ENCODE measurements around the gene ADAP1.
A peak's percentile ranks its signal among the peaks of the same experiment; 100 is the strongest.

Gene ADAP1

DNA sequence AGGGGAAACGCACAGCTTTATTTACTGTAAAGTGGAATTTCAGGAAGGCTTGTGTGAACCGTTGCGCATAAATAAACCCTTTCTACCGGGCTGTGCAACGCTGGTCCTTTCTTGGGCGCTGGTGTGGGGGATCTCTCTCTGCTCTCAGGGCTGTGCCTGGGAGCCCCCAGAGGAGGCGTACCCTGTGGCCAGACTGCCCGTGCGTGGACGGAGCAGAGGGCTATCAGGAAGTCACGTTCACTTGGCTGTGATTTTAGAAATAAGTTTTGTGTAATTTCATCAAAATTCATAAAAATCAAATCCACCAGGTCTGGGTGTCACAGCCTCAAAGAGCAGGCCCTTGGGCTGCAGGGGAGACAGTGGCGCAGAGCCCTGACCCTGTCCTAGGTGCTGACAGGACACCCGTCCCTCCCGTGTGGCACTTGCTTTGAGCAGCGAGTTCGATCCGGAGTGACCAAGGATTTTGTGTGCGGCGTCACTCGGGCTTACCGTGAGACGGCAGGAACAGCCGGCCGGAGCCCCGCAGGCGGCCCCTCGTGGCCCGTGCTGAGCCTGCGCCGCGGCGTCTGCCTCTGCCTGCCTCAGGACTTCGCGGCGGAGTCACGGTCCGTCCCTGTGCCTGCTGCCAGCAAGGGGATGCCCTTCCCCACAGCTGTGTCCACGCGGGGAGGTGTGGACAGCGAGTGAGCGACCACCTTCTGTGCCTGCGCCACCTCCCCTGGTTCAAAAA, 58.0 kb downstream of the ADAP1 start:
- Histone ChIP-seq H3K4me1 (ENCODE audit: control insufficient read depth, insufficient read depth, low read length) (peaks cover 5% of the 10 kb centered on the region; the same call in 1 of the 2 replicates), H3K9me3 (ENCODE audit: control insufficient read depth, insufficient read depth, low read depth, low read length) (no peaks in the 10 kb centered on the region), H3K27ac (ENCODE audit: extremely low read depth, low read depth, low read length) (no peak overlapping the region), H3K4me3 (ENCODE audit: low read depth, low read length) (no peak overlapping the region), H3K36me3 (ENCODE audit: control insufficient read depth in 2 of 2, insufficient read depth in 1 of 2, low read length in 2 of 2) (peaks cover 13 to 57% of the 10 kb centered on the region in 2 experiments; a peak in 2 of 3 replicates)
- TF ChIP-seq ZXDB (tag by site-specific recombination; IDR thresholded peaks at IDR 0.05) = no peak
- TF ChIP-seq PBX3 (CRISPR knock-in tag; IDR thresholded peaks at IDR 0.05) = no peak
- TF ChIP-seq ZFP3 (tag by site-specific recombination; IDR thresholded peaks at IDR 0.05; ENCODE audit: low read depth) = no peak
- no peak for TF ChIP-seq ZNF311 (tag by site-specific recombination; IDR thresholded peaks at IDR 0.05; ENCODE audit: borderline replicate concordance)
- peak; percentile 67 for TF ChIP-seq REST (tag by site-specific recombination; IDR thresholded peaks at IDR 0.05)
- no peak for TF ChIP-seq ZNF660 (tag by site-specific recombination; IDR thresholded peaks at IDR 0.05)
- ChIA-PET CTCF (interaction anchor here (0.5 to 0.6 kb wide), 2 partner anchors 12 to 63 kb away, joined by 3 read pairs; no protein-coding TSS in a partner anchor), POLR2A (no interaction called here)

GRCh38 chr7:895451-896052, 58.9 kb downstream of the ADAP1 start:
- H3K9me3 ChIP-seq (ENCODE audit: control insufficient read depth, insufficient read depth, low read depth, low read length) = no peaks in the 10 kb centered on the region
- ChIA-PET CTCF (interaction anchor here (0.5 to 0.6 kb wide), 2 partner anchors 11 to 62 kb away, joined by 3 read pairs; no protein-coding TSS in a partner anchor), POLR2A (no interaction called here)
- peaks cover 13 to 66% of the 10 kb centered on the region in 2 experiments; a peak in 2 of 3 replicates for H3K36me3 ChIP-seq (ENCODE audit: control insufficient read depth in 2 of 2, insufficient read depth in 1 of 2, low read length in 2 of 2)
- no peak overlapping the region for H3K4me3 ChIP-seq (ENCODE audit: low read depth, low read length)
- no peak overlapping the region for H3K27ac ChIP-seq (ENCODE audit: extremely low read depth, low read depth, low read length)
- H3K4me1 ChIP-seq (ENCODE audit: control insufficient read depth, insufficient read depth, low read length) = no peaks in the 10 kb centered on the region
- TF ChIP-seq, protein P1, sequence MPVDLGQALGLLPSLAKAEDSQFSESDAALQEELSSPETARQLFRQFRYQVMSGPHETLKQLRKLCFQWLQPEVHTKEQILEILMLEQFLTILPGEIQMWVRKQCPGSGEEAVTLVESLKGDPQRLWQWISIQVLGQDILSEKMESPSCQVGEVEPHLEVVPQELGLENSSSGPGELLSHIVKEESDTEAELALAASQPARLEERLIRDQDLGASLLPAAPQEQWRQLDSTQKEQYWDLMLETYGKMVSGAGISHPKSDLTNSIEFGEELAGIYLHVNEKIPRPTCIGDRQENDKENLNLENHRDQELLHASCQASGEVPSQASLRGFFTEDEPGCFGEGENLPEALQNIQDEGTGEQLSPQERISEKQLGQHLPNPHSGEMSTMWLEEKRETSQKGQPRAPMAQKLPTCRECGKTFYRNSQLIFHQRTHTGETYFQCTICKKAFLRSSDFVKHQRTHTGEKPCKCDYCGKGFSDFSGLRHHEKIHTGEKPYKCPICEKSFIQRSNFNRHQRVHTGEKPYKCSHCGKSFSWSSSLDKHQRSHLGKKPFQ (tag by site-specific recombination; IDR thresholded peaks at IDR 0.05) = no peak
- TF ChIP-seq MZF1 (tag by site-specific recombination; IDR thresholded peaks at IDR 0.05; ENCODE audit: borderline replicate concordance) = no peak
- no peak for TF ChIP-seq ZNF248 (tag by site-specific recombination; IDR thresholded peaks at IDR 0.05)
- no peak for TF ChIP-seq ZNF23 (tag by site-specific recombination; IDR thresholded peaks at IDR 0.05; ENCODE audit: borderline replicate concordance)
- TF ChIP-seq, protein P2, sequence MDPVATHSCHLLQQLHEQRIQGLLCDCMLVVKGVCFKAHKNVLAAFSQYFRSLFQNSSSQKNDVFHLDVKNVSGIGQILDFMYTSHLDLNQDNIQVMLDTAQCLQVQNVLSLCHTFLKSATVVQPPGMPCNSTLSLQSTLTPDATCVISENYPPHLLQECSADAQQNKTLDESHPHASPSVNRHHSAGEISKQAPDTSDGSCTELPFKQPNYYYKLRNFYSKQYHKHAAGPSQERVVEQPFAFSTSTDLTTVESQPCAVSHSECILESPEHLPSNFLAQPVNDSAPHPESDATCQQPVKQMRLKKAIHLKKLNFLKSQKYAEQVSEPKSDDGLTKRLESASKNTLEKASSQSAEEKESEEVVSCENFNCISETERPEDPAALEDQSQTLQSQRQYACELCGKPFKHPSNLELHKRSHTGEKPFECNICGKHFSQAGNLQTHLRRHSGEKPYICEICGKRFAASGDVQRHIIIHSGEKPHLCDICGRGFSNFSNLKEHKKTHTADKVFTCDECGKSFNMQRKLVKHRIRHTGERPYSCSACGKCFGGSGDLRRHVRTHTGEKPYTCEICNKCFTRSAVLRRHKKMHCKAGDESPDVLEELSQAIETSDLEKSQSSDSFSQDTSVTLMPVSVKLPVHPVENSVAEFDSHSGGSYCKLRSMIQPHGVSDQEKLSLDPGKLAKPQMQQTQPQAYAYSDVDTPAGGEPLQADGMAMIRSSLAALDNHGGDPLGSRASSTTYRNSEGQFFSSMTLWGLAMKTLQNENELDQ (tag by site-specific recombination; IDR thresholded peaks at IDR 0.05; ENCODE audit: low read depth) = no peak
- no peak for TF ChIP-seq KLF9 (tag by site-specific recombination; IDR thresholded peaks at IDR 0.05; ENCODE audit: low read depth)
- TF ChIP-seq ZNF133 (tag by site-specific recombination; IDR thresholded peaks at IDR 0.05) = no peak
- TF ChIP-seq ZNF555 (tag by site-specific recombination; conservative IDR thresholded peaks at IDR 0.05) = no peak
- no peak for TF ChIP-seq ZNF174 (tag by site-specific recombination; IDR thresholded peaks at IDR 0.05)
- no peak for TF ChIP-seq ZNF350 (tag by site-specific recombination; IDR thresholded peaks at IDR 0.05)
- TF ChIP-seq HOXD13 (CRISPR knock-in tag; IDR thresholded peaks at IDR 0.05; ENCODE audit: borderline replicate concordance) = no peak
- no peak for TF ChIP-seq ZNF530 (tag by site-specific recombination; IDR thresholded peaks at IDR 0.05; ENCODE audit: low read depth)
- TF ChIP-seq ZNF600 (tag by site-specific recombination; IDR thresholded peaks at IDR 0.05) = no peak
- TF ChIP-seq, protein P3, sequence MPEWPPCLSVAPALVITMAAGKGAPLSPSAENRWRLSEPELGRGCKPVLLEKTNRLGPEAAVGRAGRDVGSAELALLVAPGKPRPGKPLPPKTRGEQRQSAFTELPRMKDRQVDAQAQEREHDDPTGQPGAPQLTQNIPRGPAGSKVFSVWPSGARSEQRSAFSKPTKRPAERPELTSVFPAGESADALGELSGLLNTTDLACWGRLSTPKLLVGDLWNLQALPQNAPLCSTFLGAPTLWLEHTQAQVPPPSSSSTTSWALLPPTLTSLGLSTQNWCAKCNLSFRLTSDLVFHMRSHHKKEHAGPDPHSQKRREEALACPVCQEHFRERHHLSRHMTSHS (tag by site-specific recombination; IDR thresholded peaks at IDR 0.05) = no peak
- no peak for TF ChIP-seq ZNF26 (tag by site-specific recombination; IDR thresholded peaks at IDR 0.05)
- no peak for TF ChIP-seq ZNF664 (tag by site-specific recombination; IDR thresholded peaks at IDR 0.05)
